Activated effector memory CD4-positive, alpha-beta T cell treated with Interleukin-2 at 50 U/mL for 16 hours (primary cell): ENCODE data around the gene RASA1.

Source experiments
- DNase-seq: peaks from one replicate; pipeline ENCODE4 v3.0.0-alpha.2; 2020

The RASA1 gene

GRCh38 chr5:87405472-87406155, 137.9 kb downstream of the RASA1 start:
- DNase-seq = no peak

- no peak for DNase-seq
Measured at GRCh38 chr5:87408204-87408603, 140.5 kb downstream of the RASA1 start.

DNA sequence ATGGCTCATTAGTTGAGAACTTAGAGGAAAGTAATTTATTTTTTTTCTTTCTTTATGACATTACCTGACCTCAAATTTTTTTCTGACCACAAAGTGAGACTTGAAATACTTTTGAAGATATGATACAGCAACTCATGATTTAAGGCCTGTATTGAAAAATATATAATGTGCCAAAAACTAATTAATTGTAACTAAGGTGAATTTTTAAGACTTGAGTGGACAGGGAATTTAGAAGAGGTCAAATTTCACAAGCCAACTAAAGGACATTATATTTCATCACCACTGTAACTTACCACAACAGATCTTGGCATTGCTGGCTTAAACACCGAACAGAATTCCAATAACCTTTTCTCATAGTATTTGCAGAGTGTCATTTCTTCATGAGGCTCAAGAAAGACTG, 143.2 kb downstream of the RASA1 start:
- no peak for DNase-seq

- DNase-seq = no peak
Measured at GRCh38 chr5:87411586-87411972, 143.9 kb downstream of the RASA1 start.

- DNase-seq = peak; percentile 1
Measured at GRCh38 chr5:87411973-87412629, 144.4 kb downstream of the RASA1 start.

GRCh38 chr5:87412630-87413342, 145.1 kb downstream of the RASA1 start, which contains the start of gene CCNH:
Gene CCNH, minus strand, starts transcription at chr5:87412930. Its CDS starts 136 bp downstream, at chr5:87412794.
- peak; percentile 94 for DNase-seq

- DNase-seq = no peak
Measured at GRCh38 chr5:87413343-87413645, 145.6 kb downstream of the RASA1 start.

- no peak for DNase-seq
Measured at GRCh38 chr5:87418506-87418905, 150.8 kb downstream of the RASA1 start.

- DNase-seq = no peak
Measured at GRCh38 chr5:87421307-87421706, 153.6 kb downstream of the RASA1 start.

DNA sequence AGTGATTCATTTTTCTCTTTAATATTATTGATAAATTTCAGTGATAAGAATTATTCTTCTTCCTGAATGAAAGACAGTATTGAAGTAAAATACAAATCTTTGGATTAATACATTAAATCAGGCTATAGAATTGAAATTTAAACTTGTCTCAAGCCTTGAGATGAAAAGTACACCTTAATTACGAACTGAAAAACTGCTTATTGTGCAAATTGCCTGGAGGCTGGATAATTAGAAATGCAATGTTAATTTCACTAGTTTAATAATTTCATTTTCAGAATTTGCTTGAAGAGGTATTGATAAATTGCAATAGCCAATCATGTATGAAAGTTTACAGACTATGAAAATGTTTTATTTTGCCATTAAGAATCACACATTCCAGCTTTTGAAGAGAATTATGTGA, 156.1 kb downstream of the RASA1 start:
- no peak for DNase-seq

- no peak for DNase-seq
Measured at GRCh38 chr5:87430863-87431457, 163.3 kb downstream of the RASA1 start.

GRCh38 chr5:87432460-87432859, 164.8 kb downstream of the RASA1 start:
- DNase-seq = no peak

GRCh38 chr5:87433945-87434344, 166.3 kb downstream of the RASA1 start:
- DNase-seq = no peak

DNA sequence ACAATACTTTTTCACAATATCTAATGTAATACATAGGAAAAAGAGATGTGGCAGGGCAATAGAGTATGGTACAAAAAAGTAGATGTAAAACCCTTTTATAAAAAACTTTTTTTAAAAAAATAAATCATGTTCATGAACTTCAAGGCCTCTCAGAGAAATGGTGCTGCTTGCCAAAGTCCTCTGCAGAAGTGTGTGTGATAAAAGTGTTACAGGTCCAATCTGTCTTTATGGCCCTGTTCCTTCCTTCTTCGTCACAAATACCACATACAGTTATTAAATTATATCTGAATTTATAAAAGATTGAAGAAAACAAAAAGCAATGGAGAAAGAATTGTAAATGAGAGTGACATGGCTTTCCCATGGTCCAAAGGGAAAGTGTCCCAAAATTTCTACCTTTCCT, 166.8 kb downstream of the RASA1 start:
- DNase-seq = no peak

GRCh38 chr5:87435144-87435694, 167.5 kb downstream of the RASA1 start:
- no peak for DNase-seq

DNA sequence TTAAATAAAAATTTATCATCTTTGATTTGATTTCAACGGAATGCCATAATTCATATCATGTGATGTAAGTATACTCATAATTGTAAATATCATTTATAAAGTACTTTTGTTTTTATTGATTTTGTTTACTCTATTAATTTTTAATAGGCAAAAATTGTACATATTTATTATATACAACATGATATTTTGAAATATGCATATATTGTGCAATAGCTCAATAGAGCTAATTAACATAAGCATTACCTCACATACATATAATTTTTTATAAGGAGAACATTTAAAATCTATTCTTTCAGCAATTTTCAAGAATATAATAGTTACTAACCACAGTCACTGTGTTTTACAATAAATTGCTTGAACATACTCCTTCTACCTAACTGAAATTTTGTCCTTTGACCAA, 170.0 kb downstream of the RASA1 start:
- DNase-seq = no peak

DNA sequence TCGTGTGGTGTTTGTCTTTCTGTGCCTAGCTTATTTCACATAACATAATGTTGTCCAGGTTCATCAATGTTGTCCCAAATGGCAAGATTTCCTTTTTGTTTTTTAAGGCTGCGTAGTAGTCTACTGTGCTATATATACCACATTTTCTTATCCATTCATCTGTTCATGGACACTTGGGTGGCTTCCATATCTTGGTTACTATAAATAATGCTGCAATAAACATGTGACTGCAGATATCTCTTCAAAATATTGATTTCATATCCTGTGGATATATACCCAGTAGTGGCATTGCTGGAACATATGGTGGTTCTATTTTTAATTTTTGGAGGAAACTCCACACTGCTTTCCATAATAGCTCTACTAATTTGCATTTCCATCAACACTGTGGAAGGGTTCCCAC, 170.5 kb downstream of the RASA1 start:
- DNase-seq = no peak
